Loucy (cell line): Measurements from ENCODE around the gene DEPDC7.
"Not testable (repeated sequence)": the region's sequence is repeated elsewhere in the genome, so short reads cannot be mapped to it uniquely, and the experiment has no call there.

Experiments
- H2AFZ ChIP-seq: fragments of 200-600 bp; sonication (generic); 2 replicates; pipeline ENCODE4 v1.6.0; 2016; ENCODE audit warnings: antibody characterized with exemption, mild to moderate bottlenecking, low read length, moderate library complexity
- H3F3A ChIP-seq: fragments of 200-600 bp; 2 replicates; pipeline ENCODE4 v1.6.0; 2016; ENCODE audit warnings: antibody characterized with exemption, low read depth, mild to moderate bottlenecking
- H3K27me3 ChIP-seq: fragments of 200-600 bp; sonication (generic); 2 replicates; pipeline ENCODE4 v1.6.1; 2014; ENCODE audit warnings: low read length, mild to moderate bottlenecking; ENCODE audit not compliant: insufficient read depth, poor library complexity, severe bottlenecking
- H3K36me3 ChIP-seq: fragments of 200-600 bp; sonication (generic); 2 replicates; pipeline ENCODE4 v1.6.1; 2016; ENCODE audit warnings: low read length; ENCODE audit not compliant: insufficient read depth
- H3K4me1 ChIP-seq: fragments of 200-600 bp; sonication (generic); 2 replicates; pipeline ENCODE4 v1.5.1; 2014; ENCODE audit warnings: low read length, mild to moderate bottlenecking; ENCODE audit not compliant: insufficient read depth, poor library complexity, severe bottlenecking
- H3K4me2 ChIP-seq: fragments of 200-600 bp; sonication (generic); 2 replicates; pipeline ENCODE4 v1.6.0; 2014; ENCODE audit warnings: antibody characterized with exemption, low read length, low read depth, mild to moderate bottlenecking; ENCODE audit not compliant: poor library complexity, severe bottlenecking
- H3K4me3 ChIP-seq: fragments of 200-600 bp; sonication (generic); 2 replicates; pipeline ENCODE4 v1.5.1; 2014; ENCODE audit warnings: low read length, mild to moderate bottlenecking, mixed read lengths; ENCODE audit not compliant: poor library complexity, severe bottlenecking
- H3K79me2 ChIP-seq: fragments of 200-600 bp; sonication (generic); 2 replicates; pipeline ENCODE4 v1.6.1; 2014; ENCODE audit warnings: low read length; ENCODE audit not compliant: insufficient read depth
- H3K9ac ChIP-seq: fragments of 200-600 bp; sonication (generic); 2 replicates; pipeline ENCODE4 v1.6.0; 2014; ENCODE audit warnings: mild to moderate bottlenecking, low read depth, low read length, moderate library complexity; ENCODE audit not compliant: poor library complexity, severe bottlenecking
- H3K9me2 ChIP-seq: fragments of 200-600 bp; sonication (generic); replicated peaks from 2 replicates; pipeline ENCODE4 v1.6.1; 2016; ENCODE audit warnings: low read depth, low read length, mixed read lengths
- H3K9me3 ChIP-seq: fragments of 200-600 bp; sonication (generic); 2 replicates; pipeline ENCODE4 v1.6.1; 2014; ENCODE audit warnings: mild to moderate bottlenecking, antibody characterized with exemption, low read length, low read depth; ENCODE audit not compliant: insufficient read depth
- H4K20me1 ChIP-seq: fragments of 200-600 bp; sonication (generic); 2 replicates; pipeline ENCODE4 v1.6.0; 2014; ENCODE audit warnings: antibody characterized with exemption, low read length, mild to moderate bottlenecking; ENCODE audit not compliant: insufficient read depth, poor library complexity, severe bottlenecking
- EZH2phosphoT487 ChIP-seq: fragments of 200-600 bp; IDR thresholded peaks from 2 replicates; pipeline ENCODE4 v1.6.1; 2018; ENCODE audit warnings: antibody characterized with exemption, mild to moderate bottlenecking, moderate library complexity, borderline replicate concordance
- TF ChIP-seq, protein P1 (sequence below): fragments of 200-600 bp; sonication (generic); conservative IDR thresholded peaks from 2 replicates; pipeline ENCODE4 v1.5.1; 2014; ENCODE audit warnings: mild to moderate bottlenecking, antibody characterized with exemption, low read length

DEPDC7 gene

DNA sequence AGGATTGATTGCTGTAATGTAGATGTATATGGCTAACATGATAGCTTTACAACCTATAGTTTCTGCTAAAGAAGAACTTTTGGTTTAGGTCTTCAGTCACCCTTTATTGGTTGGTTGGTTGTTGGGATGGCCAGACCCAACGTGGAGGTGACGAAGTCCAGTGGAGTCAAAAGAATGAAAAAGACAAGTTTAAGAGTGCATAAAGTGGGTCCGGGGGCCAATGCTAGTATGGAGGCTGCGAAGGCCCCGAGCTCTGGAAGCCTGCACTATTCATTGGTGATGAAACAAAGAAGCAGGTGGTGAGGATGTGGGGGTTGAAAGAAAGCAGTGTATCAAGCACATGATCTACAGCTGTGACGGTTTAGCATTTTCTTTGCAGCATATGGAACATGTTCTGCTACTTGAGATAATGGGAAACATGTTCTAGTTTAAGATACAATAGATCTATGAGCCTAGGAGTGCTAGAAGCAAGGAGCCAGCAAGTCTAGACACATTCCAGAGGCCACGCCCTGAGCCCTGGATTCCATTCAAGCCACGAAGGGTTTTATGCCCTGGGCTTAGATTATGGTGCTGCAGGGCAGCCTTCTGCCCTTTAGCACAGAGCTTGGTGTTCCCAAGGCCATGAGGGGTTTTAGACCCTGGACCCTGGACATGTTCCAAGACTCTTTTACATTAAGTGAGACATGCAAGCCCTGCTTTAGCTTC is 30.0 kb downstream of the DEPDC7 start:
- no peaks in the 10 kb centered on the region for H3F3A ChIP-seq
- H3K9me2 ChIP-seq = no peaks in the 10 kb centered on the region
- H3K36me3 ChIP-seq = peaks cover 9% of the 10 kb centered on the region; the same call in 1 of the 2 replicates
- H2AFZ ChIP-seq = no peak overlapping the region
- no peak overlapping the region for H3K4me2 ChIP-seq
- H3K79me2 ChIP-seq = peaks cover 23% of the 10 kb centered on the region
- no peaks in the 10 kb centered on the region for H3K9me3 ChIP-seq
- H3K27me3 ChIP-seq = no peaks in the 10 kb centered on the region
- H3K4me1 ChIP-seq = peaks cover 21% of the 10 kb centered on the region
- no peaks in the 10 kb centered on the region for H4K20me1 ChIP-seq
- H3K4me3 ChIP-seq = no peak overlapping the region
- H3K9ac ChIP-seq = no peak overlapping the region
- no peak for TF ChIP-seq EZH2phosphoT487
- TF ChIP-seq, protein P1, sequence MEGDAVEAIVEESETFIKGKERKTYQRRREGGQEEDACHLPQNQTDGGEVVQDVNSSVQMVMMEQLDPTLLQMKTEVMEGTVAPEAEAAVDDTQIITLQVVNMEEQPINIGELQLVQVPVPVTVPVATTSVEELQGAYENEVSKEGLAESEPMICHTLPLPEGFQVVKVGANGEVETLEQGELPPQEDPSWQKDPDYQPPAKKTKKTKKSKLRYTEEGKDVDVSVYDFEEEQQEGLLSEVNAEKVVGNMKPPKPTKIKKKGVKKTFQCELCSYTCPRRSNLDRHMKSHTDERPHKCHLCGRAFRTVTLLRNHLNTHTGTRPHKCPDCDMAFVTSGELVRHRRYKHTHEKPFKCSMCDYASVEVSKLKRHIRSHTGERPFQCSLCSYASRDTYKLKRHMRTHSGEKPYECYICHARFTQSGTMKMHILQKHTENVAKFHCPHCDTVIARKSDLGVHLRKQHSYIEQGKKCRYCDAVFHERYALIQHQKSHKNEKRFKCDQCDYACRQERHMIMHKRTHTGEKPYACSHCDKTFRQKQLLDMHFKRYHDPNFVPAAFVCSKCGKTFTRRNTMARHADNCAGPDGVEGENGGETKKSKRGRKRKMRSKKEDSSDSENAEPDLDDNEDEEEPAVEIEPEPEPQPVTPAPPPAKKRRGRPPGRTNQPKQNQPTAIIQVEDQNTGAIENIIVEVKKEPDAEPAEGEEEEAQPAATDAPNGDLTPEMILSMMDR = no peak

DNA sequence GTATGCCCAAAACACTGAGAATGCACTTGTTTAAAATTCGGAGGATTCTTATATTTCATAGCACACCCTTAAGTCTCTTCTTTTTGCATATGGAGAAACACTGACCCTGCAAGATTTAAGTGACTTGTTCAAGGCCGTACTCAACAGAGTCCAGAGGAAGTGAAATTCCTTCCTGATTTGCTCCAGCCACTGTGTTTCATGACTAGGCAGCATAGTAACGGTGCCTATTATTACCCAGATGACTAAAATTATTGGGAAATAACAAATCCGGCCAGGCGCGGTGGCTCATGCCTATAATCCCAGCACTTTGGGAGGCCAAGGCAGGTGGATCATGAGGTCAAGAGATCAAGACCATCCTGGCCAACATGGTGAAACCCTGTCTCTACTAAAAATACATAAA is 33.0 kb downstream of the DEPDC7 start:
- not testable (repeated sequence) for H3K4me2 ChIP-seq, H3K9me2 ChIP-seq, H3K36me3 ChIP-seq

DNA sequence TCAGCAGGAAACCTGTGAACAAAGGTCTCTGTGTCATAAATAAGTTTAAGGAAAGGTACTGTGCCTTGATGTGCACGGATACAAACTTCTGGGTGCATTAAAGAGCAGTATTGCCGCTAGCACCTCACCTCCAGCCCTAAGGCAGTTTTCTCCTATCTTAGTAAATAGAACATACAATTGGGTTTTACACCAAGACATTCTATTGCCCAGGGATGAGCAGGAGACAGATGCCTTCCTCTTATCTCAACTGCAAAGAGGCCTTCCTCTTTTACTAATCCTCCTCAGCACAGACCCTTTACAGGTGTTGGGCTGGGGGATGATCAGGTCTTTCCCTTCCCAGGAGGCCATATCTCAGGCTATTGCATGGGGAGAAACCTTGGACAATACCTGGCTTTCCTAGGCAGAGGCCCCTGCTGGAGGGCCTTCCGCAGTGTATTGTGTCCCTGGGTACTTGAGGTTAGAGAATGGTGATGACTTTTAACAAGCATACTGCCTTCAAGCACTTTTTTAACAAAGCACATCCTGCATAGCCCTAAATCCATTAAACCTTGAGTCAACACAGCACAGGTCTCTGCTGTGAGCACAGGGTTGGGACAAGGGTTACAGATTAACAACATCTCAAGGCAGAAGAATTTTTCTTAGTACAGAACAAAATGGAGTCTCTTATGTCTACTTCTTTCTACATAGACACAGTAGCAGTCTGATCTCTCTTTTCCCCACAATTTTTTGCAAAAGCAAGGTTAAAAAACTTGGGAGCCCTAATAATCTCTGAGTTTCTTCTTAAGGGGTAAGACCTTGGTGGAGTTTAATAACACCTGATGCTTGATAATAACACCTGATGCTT is 34.1 kb downstream of the DEPDC7 start:
- H3K79me2 ChIP-seq, H4K20me1 ChIP-seq, H3K9me3 ChIP-seq, H3K9me2 ChIP-seq, H3K9ac ChIP-seq, H3K4me1 ChIP-seq, H3K27me3 ChIP-seq, H3F3A ChIP-seq, H3K4me3 ChIP-seq, H3K4me2 ChIP-seq, H2AFZ ChIP-seq: not testable (repeated sequence)
- peaks cover 16% of the 10 kb centered on the region; the same call in 1 of the 2 replicates for H3K36me3 ChIP-seq

More for the DNA sequence above, 33.0 kb downstream of the DEPDC7 start:
- not testable (repeated sequence) for H3K27me3 ChIP-seq, H3K9me3 ChIP-seq, H3K79me2 ChIP-seq, H2AFZ ChIP-seq, H3F3A ChIP-seq, H3K9ac ChIP-seq, H4K20me1 ChIP-seq, H3K4me1 ChIP-seq, H3K4me3 ChIP-seq

DNA sequence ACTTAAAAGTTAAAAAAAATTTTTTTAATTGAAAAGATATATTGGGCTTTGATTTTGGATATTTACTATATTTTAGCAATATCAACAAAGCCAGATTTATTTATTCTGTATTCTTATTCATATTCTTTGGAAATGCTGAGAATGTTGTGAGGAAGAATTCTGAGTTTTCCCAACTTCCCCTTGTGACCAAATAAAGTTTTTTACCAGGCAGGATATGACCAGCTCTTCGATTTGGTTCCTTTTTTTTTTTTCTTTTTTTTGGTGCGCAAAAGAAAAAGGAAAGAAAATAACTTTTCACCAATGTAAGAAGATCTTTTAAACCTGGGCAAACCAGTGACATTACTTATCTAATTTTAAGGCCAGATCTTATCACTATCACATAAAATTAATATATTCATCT is 36.6 kb downstream of the DEPDC7 start:
- H3K36me3 ChIP-seq = peaks cover 16% of the 10 kb centered on the region; the same call in 1 of the 2 replicates
- H3K9ac ChIP-seq = no peak overlapping the region
- no peaks in the 10 kb centered on the region for H3K79me2 ChIP-seq
- H4K20me1 ChIP-seq = no peaks in the 10 kb centered on the region
- H3K4me1 ChIP-seq = peaks cover 4% of the 10 kb centered on the region
- no peaks in the 10 kb centered on the region for H3K9me2 ChIP-seq
- no peaks in the 10 kb centered on the region for H3K9me3 ChIP-seq
- H3K4me3 ChIP-seq = no peak overlapping the region
- no peaks in the 10 kb centered on the region for H3K27me3 ChIP-seq
- no peak overlapping the region for H2AFZ ChIP-seq
- H3K4me2 ChIP-seq = no peak overlapping the region
- TF ChIP-seq, protein P1 = no peak
- no peak for TF ChIP-seq EZH2phosphoT487
- H3F3A ChIP-seq = no peaks in the 10 kb centered on the region
